IPS DF 19.7 (cell line): ENCODE measurements around the gene SEC23IP.
"Not testable (repeated sequence)": the region's sequence is repeated elsewhere in the genome, so short reads cannot be mapped to it uniquely, and the experiment has no call there.

Experiments used
- DNase-seq: peaks from one replicate; pipeline ENCODE4 v3.0.0-alpha.2; 2013; ENCODE audit warnings: low read depth, low spot score

Gene SEC23IP

DNA sequence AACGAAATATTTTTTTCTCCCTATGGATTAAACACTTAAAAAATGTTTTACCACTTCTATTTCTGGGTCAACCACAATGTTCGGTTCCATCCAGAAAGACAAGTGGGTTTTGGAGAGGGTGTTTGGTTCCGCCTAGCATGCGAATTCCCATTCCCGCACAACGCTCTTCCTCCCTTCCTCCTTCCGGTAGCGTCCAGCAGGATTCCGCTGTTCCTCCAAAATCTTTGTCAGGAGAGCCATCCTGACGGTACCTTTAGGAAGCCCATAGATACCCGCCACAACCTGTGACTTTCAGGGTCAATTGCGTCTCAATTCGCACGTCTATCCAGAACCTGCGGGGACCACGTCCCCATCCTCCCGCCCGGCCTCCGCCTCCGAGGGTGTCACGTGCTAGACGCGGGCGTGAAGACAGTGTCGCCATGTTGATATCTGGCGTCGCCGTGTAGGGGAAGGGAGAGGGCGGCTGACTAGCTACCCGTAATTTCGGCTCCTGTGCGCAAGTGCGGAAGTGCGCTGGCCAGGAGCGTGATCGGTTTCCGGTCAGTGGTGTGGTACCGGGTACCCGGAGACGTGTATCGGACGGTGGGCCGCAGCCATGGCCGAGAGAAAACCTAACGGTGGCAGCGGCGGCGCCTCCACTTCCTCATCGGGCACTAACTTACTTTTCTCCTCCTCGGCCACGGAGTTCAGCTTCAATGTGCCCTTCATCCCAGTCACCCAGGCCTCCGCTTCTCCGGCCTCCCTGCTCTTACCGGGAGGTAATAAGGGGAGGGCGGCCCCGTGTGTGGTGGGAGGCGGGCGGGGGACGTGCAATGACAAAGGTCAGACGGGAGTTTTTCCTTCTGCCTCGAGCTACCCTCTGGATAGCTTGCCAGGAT, at the start of gene SEC23IP:
SEC23IP (plus strand) TSS at position 543 of the 878 bp plus-strand sequence; CDS start at position 596, 53 bp downstream.
- peak; percentile 90 for DNase-seq

GRCh38 chr10:119845656-119846055, 46.9 kb upstream of the SEC23IP start:
- no peak for DNase-seq

DNA sequence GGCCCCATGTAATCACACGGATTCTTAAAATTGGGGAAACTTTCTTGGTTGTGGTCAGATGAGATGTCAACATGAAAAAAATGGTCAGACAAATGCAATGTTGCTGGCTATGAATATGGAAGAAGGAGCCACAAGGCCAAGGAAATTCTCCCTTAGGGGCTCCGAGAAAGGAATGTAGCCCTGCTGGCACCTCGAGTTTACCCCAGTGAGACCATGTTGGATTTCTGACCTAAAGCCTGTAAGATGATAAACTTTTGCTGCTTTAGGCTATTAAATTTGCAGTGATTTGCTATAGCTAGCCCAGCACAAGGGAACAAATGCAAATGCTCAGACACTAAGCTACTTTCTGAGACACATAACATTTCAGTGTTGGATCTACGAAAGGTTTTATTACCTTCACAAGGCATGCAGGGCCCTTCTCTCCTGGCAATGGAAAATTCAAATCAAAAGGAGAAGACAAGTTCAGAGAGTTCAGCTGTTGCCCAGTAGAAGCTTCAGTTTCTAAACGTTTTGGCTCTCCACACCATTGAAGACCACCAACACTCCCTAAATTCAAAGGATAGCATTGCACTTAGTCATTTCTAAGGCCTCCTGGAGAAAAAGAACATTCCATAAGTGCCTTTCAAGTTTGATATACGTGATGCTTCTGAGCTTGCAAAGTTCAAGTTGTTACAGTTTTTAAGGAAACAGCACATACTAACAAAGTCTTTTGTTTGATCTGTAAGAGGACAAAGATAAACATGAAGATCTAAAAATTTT, 43.3 kb upstream of the SEC23IP start:
- no peak for DNase-seq

- no peak for DNase-seq
These were observed 42.6 kb upstream of the SEC23IP start for GRCh38 chr10:119849944-119850343.

DNA sequence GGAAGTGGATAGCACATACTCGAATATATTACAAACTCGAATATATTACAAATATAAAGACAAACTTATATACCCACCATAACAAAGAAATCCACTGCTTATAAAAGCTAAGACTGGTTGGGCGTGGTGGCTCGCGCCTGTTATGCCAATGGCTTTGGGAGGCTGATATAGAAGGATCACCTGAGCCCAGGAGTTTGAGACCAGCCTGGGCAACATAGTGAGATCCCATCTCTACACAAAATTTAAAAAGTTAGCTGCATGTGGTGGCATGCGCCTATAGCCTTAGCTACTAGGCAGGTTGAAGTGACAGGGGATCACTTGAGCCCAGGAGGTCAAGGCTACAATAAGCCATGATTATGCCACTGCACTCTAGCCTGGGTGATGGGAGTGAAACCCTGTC, 40.3 kb upstream of the SEC23IP start:
- no peak for DNase-seq

DNA sequence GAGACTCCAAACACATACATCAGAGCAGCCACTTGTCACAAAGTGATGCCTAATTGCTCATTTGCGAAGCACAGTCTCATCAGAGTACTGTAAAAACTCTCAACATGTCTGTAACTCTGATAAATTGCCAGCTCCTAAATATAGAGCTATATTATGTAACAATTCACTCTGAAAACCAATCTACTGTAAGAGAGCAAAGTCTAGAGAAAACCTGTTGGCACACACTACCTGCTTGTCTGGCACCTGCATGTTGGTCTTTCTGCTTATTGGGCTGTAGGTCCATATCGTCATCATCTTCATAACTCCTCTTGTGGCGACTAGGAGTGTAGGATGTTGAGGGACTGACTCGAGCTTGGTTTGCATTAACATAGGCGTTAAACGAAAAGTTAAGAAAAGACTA, 39.7 kb upstream of the SEC23IP start:
- DNase-seq, result no peak

DNA sequence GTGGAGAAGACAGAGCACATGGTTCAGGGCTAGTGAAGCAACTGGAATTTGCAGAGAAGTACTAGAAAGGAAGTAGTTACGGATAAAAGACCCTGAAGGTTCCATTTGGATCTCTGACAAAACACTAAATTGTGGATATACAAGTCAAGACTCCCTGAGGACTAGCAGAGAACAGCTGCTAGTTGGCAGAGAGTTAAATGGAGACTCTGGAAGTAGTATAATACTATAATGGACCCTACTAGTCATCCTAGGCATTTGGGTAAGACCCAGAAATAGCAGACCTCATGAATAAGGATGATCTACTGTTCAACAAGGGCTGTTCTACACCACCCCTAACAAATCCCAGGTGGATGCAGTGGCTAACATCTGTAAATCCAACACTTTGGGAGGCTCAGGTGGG, 39.0 kb upstream of the SEC23IP start:
- no peak for DNase-seq

DNA sequence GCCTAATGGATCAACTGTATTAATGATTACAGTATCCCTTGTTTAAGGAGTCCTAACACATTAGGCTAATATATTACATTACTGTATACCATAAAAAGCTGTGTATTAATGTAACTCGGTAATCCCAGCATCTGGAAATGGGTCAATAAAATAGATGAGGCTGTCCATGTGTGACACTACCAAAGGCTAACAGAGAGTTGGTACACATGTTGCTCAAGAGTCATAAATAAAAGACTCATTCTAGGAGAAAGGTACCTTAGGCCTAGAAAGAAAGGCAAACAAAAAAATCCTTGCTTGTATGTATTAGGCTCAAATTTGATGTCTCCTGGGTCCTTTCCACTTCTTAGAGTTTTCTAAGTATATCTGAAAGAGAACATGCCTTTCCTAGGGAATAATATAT, 34.5 kb upstream of the SEC23IP start:
- no peak for DNase-seq

DNA sequence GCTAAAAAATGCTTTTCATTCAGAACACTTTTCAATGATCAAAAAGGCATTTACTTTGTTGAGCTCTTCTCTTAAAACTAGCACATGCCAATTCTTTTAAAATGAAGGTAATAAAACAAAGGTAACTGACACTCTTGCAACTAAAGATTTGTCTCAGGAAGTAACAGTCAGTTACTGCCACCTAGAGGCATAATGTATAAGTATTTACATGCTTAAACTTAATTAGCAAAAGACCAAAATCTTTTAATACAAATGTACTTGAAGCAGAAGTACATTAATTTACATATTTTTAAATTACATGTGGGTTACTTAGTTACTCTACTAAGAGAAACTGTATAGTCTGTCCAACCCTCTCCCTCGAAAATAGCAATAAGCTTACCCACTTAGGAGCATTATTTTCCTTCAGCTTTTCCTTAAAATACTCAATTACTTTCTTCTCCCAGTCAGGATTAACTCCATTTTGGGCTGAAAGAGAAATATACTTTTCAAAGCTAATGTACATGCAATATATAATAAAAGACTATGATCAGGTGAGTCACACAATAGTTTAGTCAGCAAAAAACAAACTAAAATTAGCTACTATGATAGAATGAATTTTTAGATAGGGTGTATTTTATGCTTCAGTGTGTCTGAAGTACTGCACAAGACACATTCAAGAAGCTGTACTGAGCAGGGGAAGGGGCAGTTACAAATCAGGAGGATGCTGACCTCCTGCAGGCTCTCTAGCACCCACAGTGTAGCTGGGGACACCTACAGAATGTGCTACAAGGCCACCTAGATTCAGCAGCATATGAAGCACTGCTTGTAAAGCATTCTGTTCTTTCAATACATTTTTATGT, 32.9 kb upstream of the SEC23IP start:
- DNase-seq, result no peak

DNA sequence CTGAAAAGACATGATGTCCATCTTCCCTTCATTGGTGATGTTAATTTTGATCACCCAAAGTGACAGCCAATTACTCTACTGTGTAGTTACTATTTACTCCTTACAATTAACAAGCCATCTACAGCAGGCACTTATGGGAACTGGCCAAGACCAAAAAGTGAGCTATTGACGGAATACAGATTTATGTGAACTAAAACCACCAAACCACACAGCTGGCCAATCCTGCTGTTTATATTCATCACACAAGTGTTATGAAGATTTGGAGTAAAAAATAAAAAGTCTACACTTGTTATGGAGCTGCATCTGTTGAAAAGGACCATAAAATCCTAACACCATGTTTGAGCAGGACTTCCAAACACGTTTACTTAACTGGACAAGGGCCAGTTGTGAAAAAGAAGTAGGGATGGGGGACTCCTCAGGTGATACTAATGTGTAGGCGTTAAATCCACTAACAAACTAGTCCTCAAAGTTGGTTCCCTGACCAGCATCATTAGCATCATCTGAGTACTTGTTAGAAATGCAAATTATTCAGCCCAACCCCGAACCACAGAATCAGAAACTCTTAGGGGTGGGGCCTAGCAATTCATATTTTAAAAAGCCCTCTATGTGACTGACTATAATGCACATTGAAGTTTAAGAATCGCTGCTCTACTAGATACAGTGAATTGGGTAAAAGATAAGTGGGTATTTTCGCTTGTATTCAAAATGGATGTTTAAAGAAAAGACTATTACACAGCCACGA, 31.5 kb upstream of the SEC23IP start:
- no peak for DNase-seq

GRCh38 chr10:119862524-119862923, 30.0 kb upstream of the SEC23IP start:
- DNase-seq, result no peak

GRCh38 chr10:119863951-119864565, 28.5 kb upstream of the SEC23IP start:
- no peak for DNase-seq

- no peak for DNase-seq
These were observed 26.8 kb upstream of the SEC23IP start for GRCh38 chr10:119865699-119866240.

- DNase-seq, result no peak
These were observed 25.2 kb upstream of the SEC23IP start for GRCh38 chr10:119867317-119867716.

DNA sequence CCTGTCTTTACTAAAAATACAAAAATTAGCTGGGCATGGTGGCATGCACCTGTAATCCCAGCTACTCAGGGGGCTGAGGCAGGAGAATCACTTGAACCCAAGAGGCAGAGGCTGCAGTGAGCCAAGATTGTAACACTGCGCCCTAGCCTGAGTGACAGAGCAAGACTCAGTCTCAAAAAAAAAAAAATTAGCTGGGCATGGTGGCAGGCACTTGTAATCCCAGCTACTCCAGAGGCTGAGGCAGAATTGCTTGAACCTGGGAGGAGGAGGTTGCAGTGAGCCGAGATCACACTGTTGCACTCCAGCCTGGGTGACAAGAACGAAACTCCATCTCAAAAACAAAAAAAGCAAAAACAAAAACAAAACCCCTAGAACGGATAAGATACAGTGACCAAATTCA, 23.1 kb upstream of the SEC23IP start:
- not testable (repeated sequence) for DNase-seq

GRCh38 chr10:119871881-119872609, 20.5 kb upstream of the SEC23IP start:
- no peak for DNase-seq

DNA sequence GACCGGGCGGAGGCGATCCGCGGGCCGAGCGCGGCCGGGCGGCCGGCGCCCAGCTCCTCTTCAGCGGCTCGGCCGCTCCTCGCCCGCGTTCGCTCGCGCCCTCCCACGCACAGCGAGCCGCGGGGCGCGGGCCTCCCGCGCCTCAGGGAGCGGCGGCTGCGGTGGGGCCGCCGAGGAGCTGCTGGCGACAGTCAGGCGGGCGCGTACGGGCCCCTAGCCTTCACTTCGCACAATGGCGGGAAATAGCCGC, 20.0 kb upstream of the SEC23IP start, which contains the start of gene MCMBP:
MCMBP (minus strand) TSS at position 234 of the 250 bp plus-strand sequence. CDS start 259 bp downstream, outside the sequence.
- no peak for DNase-seq

DNA sequence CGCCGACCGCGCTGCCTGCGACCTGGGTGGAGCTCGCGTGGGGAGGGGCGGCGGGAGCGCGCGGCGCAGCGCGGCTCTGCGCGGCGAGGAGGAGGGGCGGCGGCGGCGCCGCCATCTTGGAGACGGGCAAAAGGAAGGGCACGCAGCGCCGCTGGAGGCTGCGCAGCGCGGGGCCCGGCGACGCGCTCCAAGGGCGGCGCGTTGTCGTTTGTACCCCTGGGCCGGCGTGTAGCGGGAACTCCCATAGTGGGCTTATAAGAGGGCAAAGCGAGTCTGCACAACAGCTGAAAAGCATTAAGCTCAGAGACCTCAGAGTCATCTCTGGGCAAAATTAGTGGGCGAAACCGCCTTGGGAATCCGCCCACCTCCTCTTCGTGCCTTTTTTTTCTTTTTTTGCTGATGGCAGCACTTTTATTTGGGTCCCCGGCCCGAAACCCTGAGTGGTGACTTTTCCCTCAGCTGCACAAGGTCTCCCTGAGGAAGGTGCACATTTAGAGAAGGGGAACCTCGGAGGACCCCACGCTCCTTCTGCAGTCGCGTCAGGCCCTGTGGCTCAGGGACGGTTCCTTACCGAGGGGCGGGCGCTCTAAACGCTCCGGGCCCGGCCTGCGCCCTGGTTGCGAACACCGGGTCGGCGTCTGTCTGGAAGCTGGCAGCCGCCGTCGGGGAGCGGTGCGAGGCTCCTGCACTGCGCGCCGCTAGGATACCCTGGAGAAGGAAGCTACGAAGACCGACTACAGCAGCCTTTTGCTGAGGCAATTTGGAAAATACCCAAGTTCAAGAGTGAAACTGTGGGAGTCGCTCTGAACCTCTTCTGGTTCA, 19.5 kb upstream of the SEC23IP start:
- DNase-seq, result peak; percentile 40

DNA sequence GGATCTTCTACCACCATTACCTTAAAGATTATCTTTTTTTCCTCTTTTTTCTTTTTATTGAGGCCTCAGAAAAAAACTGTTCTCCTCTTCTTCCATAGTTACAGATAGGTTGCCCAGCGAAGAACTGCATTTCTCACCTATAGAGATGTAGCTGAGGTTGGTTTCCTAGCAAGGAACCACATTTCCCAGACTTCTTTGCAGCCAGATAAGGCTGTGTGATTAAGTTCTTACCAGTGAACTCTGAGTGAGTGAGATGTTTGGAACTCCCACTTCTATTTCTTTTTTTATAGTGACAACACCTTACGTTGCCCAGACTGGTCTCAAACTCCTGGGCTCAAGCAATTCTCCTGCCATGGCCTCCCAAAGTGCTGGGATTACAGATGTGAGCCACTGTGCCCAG, 14.0 kb upstream of the SEC23IP start:
- no peak for DNase-seq
